Measurements from ENCODE around the gene MACROH2A2. TPM values are rescaled to one million over a fixed set of nuclear protein-coding genes. Genes with fewer than 3 reads are reported as not detected.
"Not testable (repeated sequence)": the region's sequence is repeated elsewhere in the genome, so short reads cannot be mapped to it uniquely, and the experiment has no call there.

MACROH2A2 gene
- total RNA-seq, 1 experiment from 2014 or later, result 42.7 TPM

DNA sequence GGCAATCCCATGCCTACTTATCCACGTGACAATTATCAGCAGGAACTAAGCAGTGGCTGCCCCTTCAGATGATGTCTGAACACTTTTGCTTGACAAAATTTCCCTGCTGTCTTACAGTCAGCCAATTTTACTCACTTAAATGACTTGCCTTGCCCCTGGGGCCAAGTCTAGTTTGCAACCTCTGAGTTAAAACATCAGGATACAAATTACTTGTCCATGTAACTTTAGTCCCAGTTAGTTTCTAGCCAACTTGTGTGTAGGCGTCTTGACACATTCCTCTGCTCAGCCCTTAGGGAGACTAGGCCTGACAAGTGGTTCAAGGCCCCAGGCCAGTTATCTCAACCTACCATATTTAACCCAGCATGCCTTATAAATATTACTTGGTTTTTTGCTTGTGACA is 105.5 kb downstream of the MACROH2A2 start:
- no peak for DNase-seq (ENCODE audit: low spot score)

GRCh38 chr10:70159366-70159765 is 106.7 kb downstream of the MACROH2A2 start:
- DNase-seq (ENCODE audit: low spot score), result not testable (repeated sequence)

GRCh38 chr10:70160798-70161197 is 108.2 kb downstream of the MACROH2A2 start:
- DNase-seq (ENCODE audit: low spot score), result no peak

Other genes starting within 250 kb of the MACROH2A2 start
- 9.2 and 10.6 TPM in 2 replicates for gene AIFM2, start 80.0 kb downstream of the MACROH2A2 start, total RNA-seq (2014; rRNA removed; shearing (Covaris generic))
- 9.2 and 10.5 TPM in 2 replicates for gene TYSND1, start 93.9 kb downstream of the MACROH2A2 start, total RNA-seq (2014; rRNA removed; shearing (Covaris generic))
- 75.0 and 90.9 TPM in 2 replicates for gene SAR1A, start 117.7 kb downstream of the MACROH2A2 start, total RNA-seq (2014; rRNA removed; shearing (Covaris generic))
- gene PPA1, start 180.6 kb downstream of the MACROH2A2 start, total RNA-seq (2014; rRNA removed; shearing (Covaris generic)), result 301 and 357 TPM in 2 replicates
- gene NPFFR1, start 231.2 kb downstream of the MACROH2A2 start, total RNA-seq (2014; rRNA removed; shearing (Covaris generic)), result not detected in 2 replicates

Measured in H4 (cell line).